Activated CD4-positive, CD25-positive, alpha-beta regulatory T cell treated with anti-CD3 and anti-CD28 coated beads, Interleukin-2, amount 50 U/mL, for 72 hours (primary cell): Measurements from ENCODE around the gene RBM8A.
"Not testable (repeated sequence)": the region's sequence is repeated elsewhere in the genome, so short reads cannot be mapped to it uniquely, and the experiment has no call there.

Experiments used
- DNase-seq: peaks from one replicate; pipeline ENCODE4 v3.0.0; 2021

Gene RBM8A

DNA sequence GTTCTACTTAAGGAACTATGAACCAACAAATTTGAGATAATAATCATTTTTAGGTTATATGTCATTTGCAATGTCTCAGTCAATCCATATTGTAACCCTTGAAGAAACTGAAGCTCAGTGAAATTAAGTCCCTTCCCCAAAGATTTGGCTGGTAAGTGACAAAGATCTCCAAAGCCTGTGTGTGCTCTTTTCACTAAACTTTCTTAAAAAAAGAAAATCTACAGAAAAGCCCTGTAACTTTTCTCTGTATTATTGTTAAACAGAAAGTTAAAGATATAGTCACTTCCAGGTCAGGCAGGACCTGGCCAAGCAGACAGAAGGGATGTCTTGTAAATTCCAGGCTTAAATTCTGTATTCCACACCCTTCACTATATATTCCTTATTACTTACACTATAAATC is 29.1 kb upstream of the RBM8A start:
- DNase-seq, result no peak

DNA sequence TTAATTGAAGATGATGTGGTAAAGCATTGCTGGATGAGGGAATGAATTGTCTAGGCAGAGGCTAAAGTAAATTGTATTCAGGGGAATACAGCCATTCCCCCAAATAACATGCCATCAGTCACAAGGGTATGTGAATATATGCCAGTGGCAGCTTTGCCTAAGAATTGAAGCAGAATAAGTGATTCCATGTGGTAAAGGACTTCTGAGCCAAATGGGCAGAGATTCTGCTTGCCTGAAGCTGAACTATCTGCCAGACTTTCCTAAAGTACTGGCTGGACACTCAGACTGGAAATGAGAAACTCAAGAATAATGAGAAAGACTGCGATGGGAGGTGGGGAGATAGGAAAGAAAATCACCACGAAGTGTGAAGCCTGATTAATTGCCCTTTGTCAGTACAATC is 28.2 kb upstream of the RBM8A start:
- no peak for DNase-seq

DNA sequence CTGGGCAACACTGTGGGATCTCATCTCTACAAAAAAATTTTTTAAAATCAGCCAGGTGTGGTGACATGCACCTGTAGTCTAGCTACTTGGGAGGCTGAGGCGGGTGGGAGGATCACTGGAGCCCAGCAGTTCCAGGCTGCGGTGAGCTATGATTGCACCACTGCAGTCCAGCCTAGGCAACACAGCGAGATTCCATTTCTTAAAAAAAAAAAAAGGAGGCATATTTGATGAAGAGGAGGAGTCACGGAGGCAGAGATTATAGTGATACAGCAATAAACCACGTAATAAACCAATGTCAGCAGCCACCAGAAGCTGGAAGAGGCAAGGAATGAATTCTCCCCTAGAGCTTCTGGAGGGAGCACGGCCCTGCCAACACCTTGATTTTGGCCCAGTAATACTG is 26.6 kb upstream of the RBM8A start:
- no peak for DNase-seq

DNA sequence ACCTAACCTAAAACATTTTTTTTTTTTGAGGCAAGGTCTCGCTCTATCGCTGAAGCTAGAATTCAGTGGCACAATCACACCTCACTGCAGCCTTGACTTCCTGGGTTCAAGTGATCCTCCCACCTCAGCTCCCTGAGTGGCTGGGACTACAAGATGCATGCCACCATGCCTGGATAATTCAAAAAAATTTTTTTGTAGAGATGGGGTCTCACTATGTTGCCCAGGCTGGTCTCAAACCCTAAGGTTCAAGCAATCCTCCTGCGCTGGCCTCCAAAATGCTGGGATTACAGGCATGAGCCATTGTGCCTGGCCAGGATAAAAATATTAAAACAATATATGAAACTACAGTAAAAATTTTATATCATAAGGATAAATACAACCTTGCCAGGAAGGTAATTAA is 25.6 kb upstream of the RBM8A start:
- DNase-seq, result no peak

DNA sequence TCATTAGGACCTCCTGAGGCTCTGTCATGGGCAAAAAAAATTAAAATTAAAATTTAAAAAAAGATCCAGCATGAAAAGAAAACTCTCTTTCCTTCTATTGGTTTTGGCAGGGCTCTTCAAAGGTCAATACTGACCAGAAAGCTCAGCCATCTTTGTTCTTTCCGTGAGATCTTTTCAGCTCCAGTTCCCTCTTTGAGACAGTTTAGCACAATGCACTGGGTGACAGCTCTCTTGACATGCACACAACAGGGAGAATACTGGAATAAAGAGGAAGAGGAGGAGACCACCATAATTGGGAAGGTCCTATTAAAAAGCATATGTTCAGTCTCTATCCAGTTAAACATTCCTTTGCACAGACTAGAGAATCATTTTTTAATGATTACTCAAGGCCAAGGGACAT is 24.2 kb upstream of the RBM8A start:
- no peak for DNase-seq

DNA sequence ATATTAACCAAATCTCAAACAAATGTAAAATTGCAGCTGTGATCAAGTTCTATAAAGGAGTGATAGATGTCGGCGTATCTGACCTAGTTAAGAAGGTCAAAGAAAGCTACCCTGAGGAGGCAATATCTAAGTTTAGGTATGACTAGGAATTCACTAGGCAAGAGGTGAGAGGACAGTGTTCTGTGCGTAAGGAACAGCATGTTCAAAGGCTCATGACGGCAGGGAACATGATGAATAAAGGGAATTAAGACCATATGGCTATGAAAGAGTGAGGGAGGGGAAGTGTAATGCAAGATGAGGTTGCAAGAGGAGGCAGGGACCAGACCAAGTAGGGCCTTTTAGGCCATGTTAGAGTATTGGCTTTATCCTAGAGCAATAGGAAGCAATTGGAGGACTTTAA is 21.9 kb upstream of the RBM8A start:
- DNase-seq, result no peak

DNA sequence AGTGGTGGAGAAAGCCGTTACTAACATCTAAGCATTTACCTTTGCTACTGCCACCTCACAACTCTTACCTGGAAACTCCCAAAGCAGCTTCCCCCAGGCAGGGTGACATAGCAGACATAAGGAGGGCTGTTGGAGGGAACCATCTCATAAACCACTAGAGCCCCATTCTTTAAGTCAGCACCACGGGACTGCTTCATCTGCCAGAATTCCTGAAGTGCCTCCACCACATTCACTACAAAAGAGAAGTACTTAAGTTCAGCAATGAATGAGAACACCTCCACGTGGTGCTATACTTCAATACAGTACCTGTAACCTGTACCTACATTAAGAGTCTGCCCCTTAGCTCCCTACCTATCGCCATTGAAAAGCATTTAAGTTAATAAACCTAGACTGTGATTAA is 20.3 kb upstream of the RBM8A start:
- DNase-seq, result no peak

DNA sequence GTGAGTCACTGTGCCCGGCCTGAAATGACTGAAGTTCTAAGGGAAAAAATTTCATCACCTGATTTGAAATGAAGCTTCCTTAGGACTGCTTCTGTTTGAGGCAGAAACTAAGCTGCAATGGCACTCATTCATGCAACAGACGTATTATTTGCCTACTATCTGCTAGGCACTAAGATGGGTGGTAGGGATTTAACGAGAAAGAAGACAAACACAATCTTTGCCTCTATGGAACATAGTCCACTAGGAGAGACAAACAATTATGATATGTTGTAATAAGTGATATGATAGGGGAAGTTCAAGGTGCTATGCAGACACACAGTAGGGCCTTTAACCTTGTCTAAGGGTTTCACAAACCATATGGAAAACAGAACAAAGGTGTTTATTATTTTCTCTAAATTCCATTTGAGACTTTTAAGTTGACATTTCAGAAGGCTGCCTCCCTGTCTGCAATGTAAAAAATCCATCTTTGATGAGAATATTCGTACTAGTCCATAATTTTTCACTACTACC is 19.2 kb upstream of the RBM8A start:
- no peak for DNase-seq

DNA sequence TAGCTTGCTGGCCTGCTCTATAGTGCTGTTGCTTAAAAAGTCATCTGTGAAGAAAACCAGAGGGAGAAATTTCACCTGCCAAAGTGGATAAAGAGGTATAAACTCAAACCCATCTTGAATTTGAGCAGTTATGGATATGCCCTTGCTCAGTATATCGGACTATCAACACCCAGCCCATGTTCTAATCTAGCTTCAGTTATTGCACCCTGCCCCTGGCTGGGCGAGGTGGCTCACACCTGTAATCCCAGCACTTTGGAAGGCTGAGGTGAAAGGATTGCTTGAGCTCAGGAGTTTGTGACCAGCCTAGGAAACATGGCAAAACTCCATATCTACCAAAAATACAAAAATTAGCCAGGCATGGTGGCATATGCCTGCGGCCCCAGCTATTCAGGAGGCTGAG is 17.2 kb upstream of the RBM8A start:
- DNase-seq, result no peak

DNA sequence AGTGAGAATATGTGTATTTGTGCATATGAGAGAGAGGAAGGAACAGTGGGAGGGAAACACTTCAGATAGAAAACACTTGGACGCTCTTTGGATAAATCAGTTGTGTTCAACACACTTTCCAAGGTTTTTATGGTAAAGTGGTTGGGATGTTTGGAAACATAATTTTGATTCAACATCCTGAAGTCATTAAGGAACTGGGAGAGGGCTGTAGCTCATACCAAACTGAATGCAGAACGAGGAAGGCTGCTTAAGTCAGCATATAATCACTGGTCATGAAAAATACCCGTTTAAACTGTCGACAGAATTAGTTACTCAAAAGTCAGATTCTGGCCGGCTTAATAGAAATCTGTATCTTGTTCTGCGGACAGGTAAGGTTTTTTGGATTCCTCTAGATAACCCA is 15.6 kb upstream of the RBM8A start:
- no peak for DNase-seq

DNA sequence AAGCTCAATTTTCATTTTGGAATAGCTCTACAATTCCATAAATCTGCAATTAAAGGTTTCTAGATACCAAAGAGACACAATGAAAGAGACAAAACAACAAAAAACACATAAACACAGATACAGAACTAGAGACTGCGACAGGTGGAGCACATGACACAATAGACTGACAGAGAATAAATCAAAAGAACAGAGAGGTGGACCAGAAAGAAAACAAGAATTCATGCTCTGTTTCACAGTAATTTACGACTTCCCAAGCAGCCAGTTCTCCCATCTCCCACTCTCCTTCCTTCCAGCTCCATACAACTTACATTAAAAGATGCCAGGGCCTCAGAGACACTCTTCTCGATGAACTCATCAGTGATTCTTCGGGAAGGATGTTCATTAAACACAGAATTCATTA is 15.1 kb upstream of the RBM8A start:
- no peak for DNase-seq

DNA sequence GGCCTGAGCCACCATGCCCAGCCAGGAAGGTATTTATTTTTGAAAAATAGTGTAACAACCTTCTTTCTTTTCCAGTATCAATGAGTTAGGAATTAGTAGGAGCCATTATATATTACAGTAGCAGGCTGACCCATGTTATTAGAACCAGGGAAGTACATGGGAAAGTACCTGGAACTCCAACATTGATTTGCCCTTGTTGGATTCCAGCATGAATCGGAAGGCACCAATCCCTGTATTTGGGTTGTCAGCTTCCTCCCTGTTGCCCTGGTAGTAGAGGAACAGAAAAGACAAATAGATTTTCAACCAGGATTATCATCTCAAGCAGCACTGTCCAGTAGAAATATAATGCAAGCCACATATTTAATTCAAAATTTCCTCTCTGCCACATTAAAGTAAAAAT is 10.2 kb upstream of the RBM8A start:
- no peak for DNase-seq

DNA sequence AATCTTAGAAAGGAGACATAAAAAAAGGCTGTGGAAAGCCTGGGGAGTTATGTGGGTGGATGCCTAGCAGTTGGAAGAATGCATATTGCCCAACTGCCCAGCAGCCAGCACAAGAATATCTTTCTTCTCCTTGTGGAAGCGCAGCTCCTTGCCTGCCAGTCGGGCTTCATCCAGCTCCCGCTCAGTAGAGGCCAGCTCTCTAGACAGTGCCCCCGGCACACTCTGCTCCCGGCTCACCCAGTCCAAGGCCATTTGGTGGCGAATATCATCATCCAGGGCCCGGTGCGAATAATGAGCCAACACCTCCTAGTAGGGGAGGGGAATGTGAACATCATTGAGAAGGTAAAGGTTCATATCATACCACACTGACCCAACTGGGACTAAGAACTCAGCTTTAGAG is 9.0 kb upstream of the RBM8A start:
- DNase-seq, result no peak

DNA sequence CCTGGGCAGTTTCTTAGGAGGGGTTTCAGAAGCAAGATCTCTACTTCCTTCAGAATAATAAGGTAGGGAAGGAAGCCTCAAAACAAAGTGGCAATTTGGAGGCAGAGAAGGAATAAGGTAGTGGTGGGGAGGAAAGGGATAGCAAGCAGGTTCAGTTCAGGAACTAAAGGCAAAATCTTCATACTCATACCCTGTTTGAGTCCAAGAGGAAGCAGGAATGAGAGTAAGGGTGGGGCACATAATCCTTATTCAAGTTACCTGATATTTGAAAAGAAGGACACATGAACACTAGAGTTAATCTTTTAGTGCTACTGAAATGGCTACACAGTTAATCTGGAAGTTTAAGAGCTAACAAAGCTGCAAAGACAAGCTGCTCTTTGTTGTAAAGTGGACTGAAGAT is 8.4 kb upstream of the RBM8A start:
- DNase-seq, result no peak

DNA sequence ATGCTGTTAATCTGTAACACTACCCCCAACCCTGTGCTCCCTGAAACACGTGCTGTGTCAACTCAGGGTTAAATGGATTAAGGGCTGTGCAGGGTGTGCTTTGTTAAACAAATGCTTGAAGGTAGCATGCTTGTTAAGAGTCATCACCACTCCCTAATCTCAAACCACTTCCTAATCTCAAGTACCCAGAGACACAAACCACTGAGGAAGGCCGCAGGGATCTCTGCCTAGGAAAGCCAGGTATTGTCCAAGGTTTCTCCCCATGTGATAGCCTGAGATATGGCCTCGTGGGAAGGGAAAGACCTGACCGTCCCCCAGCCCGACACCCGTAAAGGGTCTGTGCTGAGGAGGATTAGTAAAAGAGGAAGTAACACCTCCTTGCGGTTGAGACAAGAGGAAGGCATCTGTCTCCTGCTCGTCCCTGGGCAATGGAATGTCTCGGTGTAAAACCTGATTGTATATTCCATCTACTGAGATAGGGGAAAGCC is 5.3 kb upstream of the RBM8A start:
- not testable (repeated sequence) for DNase-seq

DNA sequence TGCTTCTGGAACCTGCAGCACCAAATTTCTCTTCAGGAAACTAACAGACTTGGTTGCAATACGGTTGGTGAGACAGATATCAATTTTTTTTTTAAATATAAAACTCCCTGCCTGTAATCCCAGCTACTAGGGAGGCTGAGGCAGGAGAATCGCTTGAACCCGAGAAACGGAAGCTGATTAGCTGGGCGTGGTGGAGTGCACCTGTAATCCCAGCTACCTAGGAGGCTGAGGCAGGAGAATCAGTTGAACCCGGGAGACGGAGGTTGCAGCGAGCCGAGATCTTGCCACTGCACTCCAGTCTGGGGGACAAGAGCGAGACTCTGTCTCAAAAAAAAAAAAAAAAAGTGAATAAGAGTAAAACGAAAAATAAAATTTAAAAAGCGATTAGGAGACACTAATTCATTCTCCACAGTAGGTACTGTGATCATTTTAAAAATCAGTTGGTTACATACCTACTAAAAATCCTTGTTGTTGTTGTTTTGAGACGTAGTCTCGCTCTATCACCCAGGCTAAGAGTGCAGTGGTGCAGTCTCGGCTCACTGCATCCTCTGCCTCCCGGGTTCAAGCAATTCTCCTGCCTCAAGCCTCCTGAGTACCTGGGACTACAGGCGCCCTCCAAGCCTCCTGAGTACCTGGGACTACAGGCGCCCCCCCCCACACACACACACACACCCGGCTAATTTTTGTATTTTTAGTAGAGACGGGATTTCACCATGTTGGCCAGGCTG is 796 bp upstream of the RBM8A start:
- no peak for DNase-seq

DNA sequence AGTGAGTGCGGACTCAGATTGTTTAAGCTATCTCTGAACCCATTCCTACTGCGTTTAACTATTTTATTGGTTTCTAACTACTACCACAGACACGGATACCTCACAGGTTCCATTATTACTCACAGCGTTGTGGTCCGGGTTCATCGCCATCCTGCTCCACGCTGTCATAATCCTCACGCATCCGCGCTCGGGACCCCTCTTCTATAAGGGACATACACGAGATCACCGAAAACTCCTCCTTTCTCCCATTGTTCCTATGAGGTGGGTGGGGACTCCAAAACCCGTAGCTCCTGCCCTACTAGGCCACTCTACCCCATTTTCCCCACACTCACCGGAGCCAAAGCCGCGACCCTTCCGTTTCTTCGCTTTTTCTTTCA is 610 bp downstream of the RBM8A start:
- DNase-seq, result peak; percentile 49

DNA sequence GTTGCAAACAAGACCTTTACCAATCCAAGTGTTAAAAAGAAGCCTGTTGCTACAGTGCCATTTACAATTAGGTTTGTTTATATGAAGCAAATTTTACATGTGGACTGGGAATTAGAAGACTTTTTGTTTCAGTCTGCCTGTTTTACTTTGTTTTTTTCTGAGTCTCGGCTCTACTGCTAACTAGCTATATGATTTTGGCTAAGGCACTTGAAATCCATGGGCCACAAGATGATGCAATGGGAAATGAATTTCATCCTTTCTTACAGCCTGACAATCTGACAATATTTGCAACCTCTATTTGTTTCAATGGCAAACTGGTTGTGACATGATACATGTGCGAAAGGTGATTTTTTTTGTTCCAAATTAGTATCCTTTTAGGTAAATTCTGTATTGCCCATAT is 5.0 kb downstream of the RBM8A start:
- no peak for DNase-seq

DNA sequence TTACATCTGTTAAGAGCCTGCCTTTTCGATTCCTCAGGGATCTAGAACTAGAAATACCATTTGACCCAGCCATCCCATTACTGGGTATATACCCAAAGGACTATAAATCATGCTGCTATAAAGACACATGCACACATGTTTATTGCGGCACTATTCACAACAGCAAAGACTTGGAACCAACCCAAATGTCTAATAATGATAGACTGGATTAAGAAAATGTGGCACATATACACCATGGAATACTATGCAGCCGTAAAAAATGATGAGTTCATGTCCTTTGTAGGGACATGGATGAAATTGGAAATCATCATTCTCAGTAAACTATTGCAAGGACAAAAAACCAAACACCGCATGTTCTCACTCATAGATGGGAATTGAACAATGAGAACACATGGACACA is 7.0 kb downstream of the RBM8A start:
- DNase-seq, result not testable (repeated sequence)

DNA sequence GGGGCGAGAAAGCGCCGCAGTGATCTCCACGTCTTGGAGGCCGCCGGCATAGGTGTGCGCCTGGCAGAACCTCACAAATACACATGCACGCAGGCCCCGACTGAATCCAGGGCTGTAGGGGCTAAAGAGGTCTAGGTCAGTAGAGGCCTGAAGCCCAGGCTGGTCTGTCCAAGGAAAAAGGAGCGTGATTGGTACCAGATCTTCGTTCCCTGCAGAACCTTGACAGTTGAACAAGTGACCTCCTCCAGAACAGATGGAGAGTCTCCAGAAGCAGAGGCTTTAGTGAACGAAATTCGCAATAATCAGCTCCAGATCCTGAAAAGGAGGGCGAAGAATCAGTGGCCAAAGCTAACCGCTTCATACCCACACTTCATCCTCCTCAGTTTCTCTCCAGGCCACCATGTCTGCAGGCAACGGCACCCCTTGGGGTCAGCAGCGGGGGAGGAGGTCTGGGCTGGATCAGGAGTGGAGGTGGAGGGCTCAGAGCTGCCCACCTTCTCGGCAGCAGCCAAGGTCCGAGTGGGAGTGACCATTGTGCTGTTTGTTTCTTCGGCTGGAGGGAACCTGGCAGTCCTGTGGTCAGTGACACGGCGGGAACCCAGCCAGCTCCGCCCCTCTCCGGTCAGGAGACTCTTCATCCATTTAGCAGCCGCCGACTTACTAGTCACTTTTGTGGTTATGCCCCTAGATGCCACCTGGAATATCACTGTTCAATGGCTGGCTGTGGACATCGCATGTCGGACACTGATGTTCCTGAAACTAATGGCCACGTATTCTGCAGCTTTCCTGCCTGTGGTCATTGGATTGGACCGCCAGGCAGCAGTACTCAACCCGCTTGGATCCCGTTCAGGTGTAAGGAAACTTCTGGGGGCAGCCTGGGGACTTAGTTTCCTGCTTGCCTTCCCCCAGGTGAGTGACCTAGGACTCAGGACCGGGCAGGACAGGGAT is 8.0 kb downstream of the RBM8A start:
- no peak for DNase-seq

DNA sequence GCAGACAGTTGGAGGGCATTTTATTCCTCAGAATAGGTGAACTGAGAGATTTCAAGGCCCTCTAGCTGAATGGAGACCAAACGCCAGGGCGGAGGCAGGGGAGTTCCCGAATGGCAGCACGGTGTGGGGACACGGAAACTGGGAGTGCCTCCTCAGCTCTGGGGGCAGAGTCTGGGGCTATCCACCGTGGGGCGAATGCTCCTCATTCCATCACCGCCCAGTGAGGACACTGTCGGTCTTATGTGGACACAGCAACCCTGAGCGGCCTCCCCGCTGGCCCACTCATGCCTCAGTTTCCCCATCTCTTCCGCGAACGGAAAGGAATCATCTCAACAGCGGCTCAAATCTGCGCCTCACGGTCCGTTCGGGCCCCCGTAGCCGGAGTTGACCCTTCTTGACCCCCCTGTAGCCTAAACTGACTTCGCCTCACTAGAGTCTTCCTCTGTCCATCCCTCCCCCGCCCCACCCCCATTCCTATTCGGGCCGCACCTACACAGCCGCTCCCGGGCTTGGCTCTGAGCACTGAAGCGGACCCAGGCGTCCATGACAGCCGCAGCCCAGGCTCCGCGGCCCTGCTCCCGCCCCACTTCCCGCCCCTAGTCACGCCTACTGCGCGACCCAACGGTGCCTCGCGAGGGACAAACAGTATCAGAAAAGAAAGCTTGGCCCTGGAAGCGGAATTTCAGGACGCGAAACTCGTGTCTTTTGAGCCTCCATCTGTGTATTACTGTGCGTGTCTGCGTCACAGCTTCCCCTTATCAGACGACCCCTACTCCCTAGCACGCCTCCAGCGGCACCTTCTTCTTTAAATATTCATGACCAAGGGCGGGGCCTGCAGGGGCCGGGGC is 8.9 kb downstream of the RBM8A start, which contains the start of gene PEX11B:
TSS of gene PEX11B (minus strand) at position 574 of the 848 bp plus-strand sequence. CDS start at position 545, 29 bp downstream.
- peak; percentile 90 for DNase-seq

DNA sequence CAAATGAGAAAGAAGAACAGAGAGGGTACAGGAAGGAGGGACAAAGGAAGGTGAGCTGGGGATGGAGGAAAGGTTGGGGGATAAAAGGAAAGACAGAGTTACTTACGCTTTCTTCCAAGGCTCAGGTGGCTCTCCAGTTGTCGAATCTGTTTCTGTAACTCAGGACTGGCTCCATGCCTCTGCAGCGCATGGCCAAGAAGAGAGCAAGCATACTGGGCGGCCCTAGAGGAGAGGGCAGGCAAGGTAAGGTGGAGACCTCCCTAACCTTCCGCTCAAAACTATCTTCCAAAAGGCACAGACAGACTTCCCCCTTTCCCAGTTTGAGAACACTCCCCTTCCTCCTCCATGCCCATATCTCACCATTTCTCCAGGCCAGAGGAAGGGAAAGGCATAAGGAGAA is 9.7 kb downstream of the RBM8A start:
- no peak for DNase-seq

DNA sequence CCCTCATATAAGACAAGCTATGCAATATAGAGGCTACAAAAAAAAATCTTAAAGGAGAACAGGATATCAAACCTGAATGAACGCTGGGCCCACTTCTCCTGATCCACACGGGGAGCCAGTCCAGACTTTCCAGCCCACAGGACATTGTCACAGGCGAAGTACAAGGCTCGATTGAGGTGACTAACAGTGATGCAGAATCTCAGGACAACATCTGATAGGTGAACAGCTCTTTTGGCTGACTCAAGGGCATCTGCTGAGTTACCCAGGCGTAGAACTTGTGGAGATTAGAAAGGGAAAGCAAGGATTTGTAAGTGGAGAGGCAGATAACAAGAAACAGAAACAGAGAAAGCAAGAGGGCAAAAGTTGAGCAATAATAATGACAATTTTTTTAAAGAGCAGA is 10.5 kb downstream of the RBM8A start:
- DNase-seq, result no peak
